Right atrium auricular region (tissue), 2 donors: ENCODE measurements around the gene LFNG. TPM values are rescaled to one million over a fixed set of nuclear protein-coding genes. Genes with fewer than 3 reads are reported as not detected.

Experiments
- DNase-seq: peaks from one replicate; pipeline ENCODE4 v3.0.0-alpha.2; 2019; ENCODE audit warnings: low spot score
- H3K27ac ChIP-seq, 2 donors: fragments of 200-600 bp; sonication (generic); 1 replicate in 1 of 2; 2 replicates in 1 of 2; pipeline ENCODE4 v1.5.1; 2016 to 2019
- H3K27me3 ChIP-seq, 2 donors: fragments of 200-600 bp; sonication (generic); one replicate each; pipeline versions ENCODE4 v1.5.1 to v1.6.0; 2017 to 2019
- H3K36me3 ChIP-seq: fragments of 200-600 bp; sonication (generic); one replicate; pipeline ENCODE4 v1.5.1; 2016
- H3K4me1 ChIP-seq, 2 donors: fragments of 200-600 bp; sonication (generic); one replicate each; pipeline versions ENCODE4 v1.5.1 to v1.6.0; 2017 to 2019
- H3K4me3 ChIP-seq, 2 donors: fragments of 200-600 bp; sonication (generic); 1 replicate in 1 of 2; 2 replicates in 1 of 2; pipeline ENCODE4 v1.5.1; 2017 to 2019; ENCODE audit warnings: mild to moderate bottlenecking in 1 of 2, moderate library complexity in 1 of 2
- H3K9me3 ChIP-seq, 2 donors: fragments of 200-600 bp; sonication (generic); one replicate each; pipeline ENCODE4 v1.5.1; 2019
- CTCF ChIP-seq, 2 donors: fragments of 200-600 bp; sonication (generic); IDR thresholded peaks; one replicate each; pipeline ENCODE4 v1.5.1; 2019; ENCODE audit warnings: antibody characterized with exemption in 2 of 2
- total RNA-seq, 2 donors: library from RNA; depleted of rRNA; stranded (reverse); fragments of >200 nt; gene quantifications; one replicate each; pipeline ENCODE4 v1.1.0, GENCODE V29; 2016

Gene LFNG
- total RNA-seq, 2 donors from 2014 or later, result 3.8 to 4.3 TPM

- no peaks in the 10 kb centered on the region for H3K27me3 ChIP-seq
- peaks cover 0 to 14% of the 10 kb centered on the region in 2 donors for H3K4me1 ChIP-seq
- H3K9me3 ChIP-seq, result no peaks in the 10 kb centered on the region
- H3K36me3 ChIP-seq, result no peaks in the 10 kb centered on the region
- no peak for DNase-seq
- H3K27ac ChIP-seq, result no peak overlapping the region
- TF ChIP-seq CTCF (IDR thresholded peaks at IDR 0.05), result no peak
- no peak overlapping the region for H3K4me3 ChIP-seq
Measured at GRCh38 chr7:2566348-2566889, 46.8 kb downstream of the LFNG start.

GRCh38 chr7:2566890-2567678 is 47.5 kb downstream of the LFNG start:
- Histone ChIP-seq H3K4me3 (peak overlapping the region in 1 of 2 donors; percentile 19), H3K27me3 (no peaks in the 10 kb centered on the region), H3K36me3 (peaks cover under 1% of the 10 kb centered on the region), H3K4me1 (peaks cover 0 to 14% of the 10 kb centered on the region in 2 donors), H3K9me3 (no peaks in the 10 kb centered on the region), H3K27ac (no peak overlapping the region)
- peak in 1 of 2 donors; percentile 14 for TF ChIP-seq CTCF (IDR thresholded peaks at IDR 0.05)
- DNase-seq, result no peak

- no peak for DNase-seq
- H3K27ac ChIP-seq, result no peak overlapping the region
- no peak overlapping the region for H3K4me3 ChIP-seq
- H3K4me1 ChIP-seq, result peaks cover 0 to 14% of the 10 kb centered on the region in 2 donors
- peak in 1 of 2 donors; percentile 65 for TF ChIP-seq CTCF (IDR thresholded peaks at IDR 0.05)
- no peaks in the 10 kb centered on the region for H3K9me3 ChIP-seq
- H3K27me3 ChIP-seq, result no peaks in the 10 kb centered on the region
- H3K36me3 ChIP-seq, result peaks cover 8% of the 10 kb centered on the region
Measured at GRCh38 chr7:2567679-2568278, 48.2 kb downstream of the LFNG start.

- Histone ChIP-seq H3K36me3 (peaks cover 15% of the 10 kb centered on the region), H3K9me3 (no peaks in the 10 kb centered on the region), H3K4me3 (no peak overlapping the region), H3K4me1 (peaks cover 0 to 14% of the 10 kb centered on the region in 2 donors), H3K27ac (no peak overlapping the region), H3K27me3 (no peaks in the 10 kb centered on the region)
- no peak for DNase-seq
- TF ChIP-seq CTCF (IDR thresholded peaks at IDR 0.05), result no peak
Measured at GRCh38 chr7:2568521-2569223, 49.1 kb downstream of the LFNG start.

DNA sequence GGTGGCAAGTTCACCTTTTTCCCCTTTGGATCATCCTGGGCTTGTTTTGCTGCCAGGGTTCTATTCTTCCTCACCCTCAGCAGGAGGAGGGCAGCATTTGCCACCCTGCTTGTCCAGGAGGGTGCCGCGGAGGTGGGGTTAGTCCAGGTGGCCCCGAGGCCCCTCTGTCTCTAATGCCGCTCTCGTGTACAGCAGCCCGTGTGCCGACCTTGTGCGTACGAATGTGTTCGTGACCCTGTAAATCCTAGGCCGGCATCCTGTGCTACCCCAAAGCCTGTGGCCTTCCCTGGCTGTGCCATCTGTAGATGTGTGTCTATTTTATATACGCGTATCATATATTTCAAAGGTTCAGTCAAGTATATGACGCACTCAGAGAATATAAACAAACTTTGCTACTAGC is 49.8 kb downstream of the LFNG start:
- Histone ChIP-seq H3K36me3 (peaks cover 23% of the 10 kb centered on the region), H3K27me3 (no peaks in the 10 kb centered on the region), H3K4me3 (no peak overlapping the region), H3K27ac (no peak overlapping the region), H3K4me1 (peaks cover 0 to 14% of the 10 kb centered on the region in 2 donors), H3K9me3 (no peaks in the 10 kb centered on the region)
- no peak for TF ChIP-seq CTCF (IDR thresholded peaks at IDR 0.05)
- no peak for DNase-seq
